IPS-11a (cell line): ENCODE results near the gene TSGA10IP.
A peak's percentile ranks its signal among the peaks of the same experiment; 100 is the strongest.

ENCODE experiments used
- H3K4me3 ChIP-seq: one replicate; pipeline ENCODE4 v1.5.1; 2013; ENCODE audit warnings: low read depth, low read length, control low read depth

The TSGA10IP gene

GRCh38 chr11:65917434-65918210, 27.7 kb upstream of the TSGA10IP start:
- peak overlapping the region; percentile 86 for H3K4me3 ChIP-seq

DNA sequence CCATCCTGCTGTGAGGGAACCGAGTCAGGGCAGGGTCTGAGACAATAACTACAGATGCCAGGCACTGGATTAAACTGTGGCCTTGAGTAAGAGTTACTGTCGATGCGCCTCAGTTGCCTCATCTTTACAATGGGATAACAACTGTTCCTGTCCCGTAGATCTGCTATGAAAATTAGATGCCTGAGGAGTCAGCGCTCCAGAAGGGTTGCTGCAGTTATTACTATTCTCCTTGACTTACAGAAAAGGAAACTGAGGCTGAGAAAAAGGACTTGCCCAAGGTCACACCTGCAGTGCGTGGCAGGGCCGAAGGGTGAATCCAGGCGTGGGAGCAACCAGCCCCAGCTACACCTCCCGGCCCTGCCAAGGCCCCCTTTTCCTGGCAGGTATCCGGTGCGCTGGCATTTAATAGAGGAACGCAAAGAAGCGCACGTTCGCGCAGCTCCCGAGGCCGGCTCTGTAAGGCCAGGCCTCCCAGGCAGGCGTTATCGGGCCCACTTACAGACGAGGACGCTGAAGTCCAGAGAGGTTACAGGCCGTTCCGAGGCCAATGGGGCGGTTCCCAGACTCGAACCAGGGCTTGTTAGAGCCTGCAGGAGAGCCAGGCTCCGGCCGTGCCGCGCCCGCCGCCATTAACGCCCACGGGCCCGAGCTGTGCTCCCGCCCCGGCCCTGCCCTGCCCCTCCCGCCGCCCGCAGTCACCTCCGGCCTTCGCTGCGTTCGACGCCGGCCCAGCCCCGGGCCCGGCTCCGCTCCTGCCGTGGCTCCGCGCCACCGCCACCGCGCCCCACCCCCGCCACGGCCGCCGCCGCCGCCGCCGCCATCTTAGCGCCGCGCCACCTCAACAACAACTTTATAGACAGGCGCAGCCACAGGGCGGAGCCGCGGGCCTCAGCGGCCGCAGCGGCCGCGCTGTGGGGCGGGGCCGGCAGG, 26.8 kb upstream of the TSGA10IP start, which contains the start of gene C11orf68:
Gene C11orf68 (minus strand): TSS at position 852 of the 930 bp plus-strand sequence. CDS start 31 bp downstream, at position 821.
- H3K4me3 ChIP-seq: peak within 1 kb of the TSS; percentile 86

DNA sequence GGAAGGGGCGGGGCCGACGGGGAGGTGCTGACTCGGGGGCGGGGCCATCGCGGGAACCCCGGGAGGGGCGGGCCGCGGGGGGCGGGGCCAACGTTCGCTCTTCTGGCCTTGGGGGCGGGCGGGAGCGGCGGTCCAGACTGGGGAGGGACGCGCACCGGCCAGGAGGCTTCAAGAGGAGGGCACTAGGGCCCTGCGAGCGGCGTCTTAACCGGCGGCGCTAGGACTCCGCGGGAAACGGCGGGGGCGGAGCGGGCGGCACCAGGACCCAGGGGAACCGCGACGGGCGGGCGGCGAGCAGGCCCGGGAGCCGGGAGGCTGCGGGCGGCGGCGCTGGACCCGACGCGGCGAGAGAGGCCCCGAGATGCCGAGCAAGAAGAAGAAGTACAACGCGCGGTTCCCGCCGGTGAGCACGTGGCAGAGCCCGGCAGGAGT, 26.1 kb upstream of the TSGA10IP start, which contains the start of gene DRAP1:
Gene DRAP1 (plus strand): TSS at position 286 of the 432 bp plus-strand sequence. CDS start 76 bp downstream, at position 362.
- H3K4me3 ChIP-seq: peak within 1 kb of the TSS; percentile 86

DNA sequence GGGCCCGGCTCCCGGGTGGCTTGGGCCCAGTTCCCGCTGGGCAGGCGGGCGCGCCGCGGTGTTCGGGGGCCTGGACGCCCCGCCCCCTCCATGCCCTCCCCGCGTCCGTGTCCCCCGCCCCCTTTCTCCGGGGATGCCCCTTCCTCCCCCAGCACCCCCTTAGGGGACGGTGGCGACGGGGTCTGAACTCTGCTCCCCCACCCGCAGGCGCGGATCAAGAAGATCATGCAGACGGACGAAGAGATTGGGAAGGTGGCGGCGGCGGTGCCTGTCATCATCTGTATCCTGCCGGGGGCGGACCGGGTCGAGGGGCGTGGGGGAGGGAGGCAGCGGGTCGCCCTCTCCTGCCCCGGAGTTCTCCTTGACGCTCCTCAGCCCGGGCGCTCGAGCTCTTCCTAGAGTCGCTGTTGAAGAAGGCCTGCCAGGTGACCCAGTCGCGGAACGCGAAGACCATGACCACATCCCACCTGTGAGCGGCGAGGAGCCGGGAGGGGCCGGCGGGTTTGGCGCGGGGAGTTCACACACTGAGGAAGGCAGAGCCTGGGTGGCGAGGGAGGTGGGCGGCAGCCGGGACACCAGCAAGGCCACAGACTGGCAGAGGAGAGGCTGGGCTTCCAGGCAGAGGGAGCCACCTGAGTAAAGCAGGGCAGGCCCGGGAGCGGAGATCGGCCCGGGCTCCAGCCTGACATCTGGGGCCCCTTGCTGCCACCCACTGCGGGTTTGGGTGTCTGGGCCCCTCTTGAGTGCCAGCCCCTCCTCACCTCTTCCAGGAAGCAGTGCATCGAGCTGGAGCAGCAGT, 25.5 kb upstream of the TSGA10IP start:
- peak overlapping the region; percentile 70 for H3K4me3 ChIP-seq

GRCh38 chr11:65920372-65920802, 24.9 kb upstream of the TSGA10IP start:
- H3K4me3 ChIP-seq: peak overlapping the region; percentile 70

GRCh38 chr11:65921033-65921555, 24.2 kb upstream of the TSGA10IP start:
- no peak overlapping the region for H3K4me3 ChIP-seq

GRCh38 chr11:65921876-65922275, 23.4 kb upstream of the TSGA10IP start:
- H3K4me3 ChIP-seq: no peak overlapping the region

GRCh38 chr11:65922565-65922964, 22.7 kb upstream of the TSGA10IP start:
- no peak overlapping the region for H3K4me3 ChIP-seq

DNA sequence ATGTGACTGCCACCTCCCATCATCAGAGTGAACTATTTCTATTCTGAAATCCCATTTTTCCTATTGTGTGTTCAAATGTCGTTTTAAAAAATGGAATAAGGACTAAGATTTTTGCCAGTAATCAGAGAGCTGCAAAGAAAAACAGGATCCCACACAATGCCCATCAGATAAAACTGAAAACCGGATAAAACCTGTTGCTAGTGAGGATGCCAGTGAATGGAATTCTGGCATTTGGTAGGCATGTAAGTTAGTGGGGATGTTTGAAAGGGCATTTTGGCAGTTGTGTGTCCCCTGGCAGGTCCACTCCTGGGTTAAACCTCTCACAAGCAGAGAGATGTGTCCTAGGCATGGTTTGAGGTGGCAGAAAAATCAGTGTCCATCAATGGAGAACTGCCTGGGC, 19.9 kb upstream of the TSGA10IP start:
- no peak overlapping the region for H3K4me3 ChIP-seq

GRCh38 chr11:65927904-65928397, 17.3 kb upstream of the TSGA10IP start:
- H3K4me3 ChIP-seq: no peak overlapping the region

GRCh38 chr11:65928667-65929066, 16.6 kb upstream of the TSGA10IP start:
- H3K4me3 ChIP-seq: no peak overlapping the region

GRCh38 chr11:65931773-65932557, 13.3 kb upstream of the TSGA10IP start:
- H3K4me3 ChIP-seq: no peak overlapping the region

DNA sequence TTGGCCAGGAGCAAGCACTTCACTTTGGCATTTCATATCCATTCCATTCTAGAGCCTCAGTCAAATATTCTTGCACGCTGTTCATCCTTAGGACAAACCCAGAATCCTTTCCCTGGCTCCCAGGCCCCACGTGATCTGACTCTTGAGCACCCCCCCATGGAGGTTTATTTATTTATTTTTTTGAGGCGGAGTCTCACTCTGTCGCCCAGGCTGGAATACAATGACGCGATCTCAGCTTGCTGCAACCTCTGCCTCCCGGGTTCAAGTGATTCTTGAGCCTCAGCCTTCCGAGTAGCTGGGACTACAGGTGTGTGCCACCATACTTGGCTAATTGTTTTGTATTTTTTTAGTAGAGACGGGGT, 12.7 kb upstream of the TSGA10IP start:
- no peak overlapping the region for H3K4me3 ChIP-seq

- no peak overlapping the region for H3K4me3 ChIP-seq
Observed at GRCh38 chr11:65934014-65934413, 11.3 kb upstream of the TSGA10IP start.

DNA sequence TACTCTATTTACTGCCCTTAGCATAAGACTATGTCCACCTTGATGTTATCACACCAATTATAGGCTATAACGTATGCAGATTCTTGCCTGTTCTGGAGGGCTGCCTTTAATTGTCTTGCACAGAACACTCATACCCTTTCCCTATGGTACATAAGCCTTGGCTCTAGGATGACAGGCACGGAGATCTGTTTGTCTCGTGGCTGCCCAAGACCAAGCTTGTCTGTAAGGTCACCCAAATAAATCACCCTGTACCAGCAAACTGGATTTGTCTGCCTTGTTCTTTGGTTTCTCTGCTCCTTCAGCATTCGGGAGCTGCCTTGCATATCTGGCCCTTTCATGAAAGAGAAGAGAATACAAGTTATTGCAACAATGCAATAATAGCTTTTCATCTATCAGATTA, 7.5 kb upstream of the TSGA10IP start:
- H3K4me3 ChIP-seq: no peak overlapping the region

- no peak overlapping the region for H3K4me3 ChIP-seq
Observed at GRCh38 chr11:65941720-65942310, 3.5 kb upstream of the TSGA10IP start.

DNA sequence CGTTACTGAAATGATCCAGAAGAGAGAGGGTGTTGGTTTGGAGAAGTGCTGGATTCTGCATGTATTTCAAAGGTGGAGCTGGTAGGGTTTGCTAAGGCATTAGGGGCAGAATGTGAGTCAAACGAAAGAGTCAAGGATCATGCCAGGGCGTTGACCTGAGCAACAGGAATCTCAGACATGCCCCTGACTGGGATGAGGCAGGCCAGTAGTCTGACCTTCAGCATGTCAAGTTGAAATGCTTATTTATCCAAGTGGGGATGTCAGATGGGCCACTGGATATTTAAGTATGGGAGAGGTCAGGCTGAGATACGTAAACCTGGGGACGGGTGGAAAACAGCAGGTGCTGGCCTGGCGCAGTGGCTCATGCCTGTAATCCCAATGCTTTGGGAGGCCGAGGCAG, 2.7 kb upstream of the TSGA10IP start:
- H3K4me3 ChIP-seq: no peak overlapping the region

DNA sequence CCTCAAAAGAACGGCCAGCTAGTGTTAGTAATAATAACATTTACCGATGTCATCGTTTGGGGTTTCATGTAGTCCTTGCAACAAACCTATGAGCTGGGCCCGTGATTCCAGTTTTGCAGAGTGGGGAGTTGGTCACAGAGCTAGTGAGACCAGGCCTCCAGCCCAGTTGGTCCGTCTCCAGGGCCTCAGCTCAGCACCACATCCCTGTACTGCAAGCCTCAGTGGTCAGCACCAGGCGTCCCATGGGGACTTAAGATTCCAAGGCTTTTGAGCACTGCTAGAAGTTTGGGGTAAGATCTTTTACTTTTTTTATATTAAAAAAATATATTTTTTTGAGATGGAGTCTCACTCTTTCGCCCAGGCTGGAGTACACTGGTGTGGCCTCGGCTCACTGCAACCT, 1.1 kb upstream of the TSGA10IP start:
- no peak overlapping the region for H3K4me3 ChIP-seq

DNA sequence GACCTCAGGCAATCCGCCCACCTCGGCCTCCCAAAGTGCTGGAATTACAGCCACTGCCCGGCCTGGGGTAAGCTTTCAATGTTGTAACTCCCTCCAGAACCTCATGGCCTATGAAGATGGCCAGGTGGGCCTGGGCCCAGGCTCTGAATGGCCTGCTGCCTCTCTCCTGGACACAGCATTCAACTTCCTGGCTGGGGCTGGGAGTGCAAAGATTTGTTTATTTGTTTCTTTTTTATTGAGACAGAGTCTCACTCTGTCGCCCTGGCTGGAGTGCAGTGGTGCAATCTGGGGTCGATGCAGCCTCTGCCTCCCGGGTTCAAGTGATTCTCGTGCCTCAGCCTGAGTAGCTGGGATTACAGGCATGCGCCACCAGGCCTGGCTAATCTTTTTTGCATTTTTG, 513 bp upstream of the TSGA10IP start:
- H3K4me3 ChIP-seq: no peak overlapping the region
